ENCODE measurements around the gene ARRB1. TPM values are rescaled to one million over a fixed set of nuclear protein-coding genes. Genes with fewer than 3 reads are reported as not detected.

The ARRB1 gene
- total and polyA plus RNA-seq, 2 of the 13 experiments (the other 11 are each of a cell fraction or from before 2014, with no cell fraction given): 22.5 to 35.7 TPM

GRCh38 chr11:75380716-75381420 lies 29.4 kb upstream of the ARRB1 start (continued):
- no peak for TF ChIP-seq ZFP82 (CRISPR knock-in tag; IDR thresholded peaks at IDR 0.05; ENCODE audit: borderline replicate concordance)
- TF ChIP-seq U2AF1 (optimal IDR thresholded peaks at IDR 0.05; ENCODE audit: low read depth, low read length): no peak
- no peak for TF ChIP-seq RBAK (CRISPR knock-in tag; IDR thresholded peaks at IDR 0.05)
- TF ChIP-seq USF2 (IDR thresholded peaks at IDR 0.05; ENCODE audit: low read depth, low read length): peak; percentile 54; the same call in 1 of the 2 replicates
- peak; percentile 34; the same call in 1 of the 2 replicates for TF ChIP-seq USF2 (CRISPR knock-in tag; IDR thresholded peaks at IDR 0.05; ENCODE audit: borderline replicate concordance)
- TF ChIP-seq SP4 (CRISPR knock-in tag; IDR thresholded peaks at IDR 0.05): 0 out of 2 replicates have a peak, but pooled peaks have one; percentile 16
- TF ChIP-seq DNMT1 (CRISPR knock-in tag; IDR thresholded peaks at IDR 0.05): no peak
- TF ChIP-seq KAT8 (CRISPR knock-in tag; IDR thresholded peaks at IDR 0.05): no peak
- 0 out of 2 replicates have a peak, but pooled peaks have one; percentile 20 for TF ChIP-seq THAP11 (CRISPR knock-in tag; IDR thresholded peaks at IDR 0.05)
- TF ChIP-seq HDAC1 (CRISPR knock-in tag; IDR thresholded peaks at IDR 0.05): peak; percentile 29; the same call in 1 of the 2 replicates
- TF ChIP-seq ZNF776 (CRISPR knock-in tag; IDR thresholded peaks at IDR 0.05): no peak
- TF ChIP-seq SMARCE1 (IDR thresholded peaks at IDR 0.05; ENCODE audit: borderline replicate concordance): no peak
- no peak for TF ChIP-seq ZNF430 (CRISPR knock-in tag; IDR thresholded peaks at IDR 0.05)
- no peak for TF ChIP-seq MEIS2 (CRISPR knock-in tag; IDR thresholded peaks at IDR 0.05)
- TF ChIP-seq ZNF274 (CRISPR knock-in tag; IDR thresholded peaks at IDR 0.05): peak; percentile 57; the same call in 1 of the 2 replicates
- no peak for TF ChIP-seq KDM5B (CRISPR knock-in tag; IDR thresholded peaks at IDR 0.05; ENCODE audit: borderline replicate concordance)
- TF ChIP-seq ELF1 (CRISPR knock-in tag; IDR thresholded peaks at IDR 0.05): peak; percentile 69
- TF ChIP-seq HNF4G (IDR thresholded peaks at IDR 0.05; ENCODE audit: borderline replicate concordance, low read depth, low read length): no peak
- no peak for TF ChIP-seq HNF4G (CRISPR knock-in tag; IDR thresholded peaks at IDR 0.05; ENCODE audit: borderline replicate concordance, low read depth)
- 0 out of 2 replicates have a peak, but pooled peaks have one; percentile 30 for TF ChIP-seq ZNF720 (CRISPR knock-in tag; IDR thresholded peaks at IDR 0.05)
- 0 out of 2 replicates have a peak, but pooled peaks have one; percentile 37 for TF ChIP-seq SMAD9 (CRISPR knock-in tag; IDR thresholded peaks at IDR 0.05)
- 0 out of 2 replicates have a peak, but pooled peaks have one; percentile 33 for TF ChIP-seq ZKSCAN8 (CRISPR knock-in tag; IDR thresholded peaks at IDR 0.05; ENCODE audit: borderline replicate concordance)
- no peak for TF ChIP-seq ZNF138 (CRISPR knock-in tag; IDR thresholded peaks at IDR 0.05; ENCODE audit: low read depth)
- TF ChIP-seq HMG20A (CRISPR knock-in tag; IDR thresholded peaks at IDR 0.05; ENCODE audit: borderline replicate concordance): no peak
- TF ChIP-seq ZBTB21 (CRISPR knock-in tag; IDR thresholded peaks at IDR 0.05): 0 out of 2 replicates have a peak, but pooled peaks have one; percentile 23
- peak; percentile 35; the same call in 1 of the 3 replicates for TF ChIP-seq MXI1 (IDR thresholded peaks at IDR 0.05; ENCODE audit: borderline replicate concordance, low read depth, low read length)
